GM21447 (cell line): ENCODE results near the gene ZBTB5.
"Not testable (repeated sequence)": the region's sequence is repeated elsewhere in the genome, so short reads cannot be mapped to it uniquely, and the experiment has no call there.

Source experiments
- ATAC-seq: cut with Tn5 transposase; IDR thresholded peaks from one replicate; pipeline ENCODE4 v1.9.1; 2021; ENCODE audit not compliant: unreplicated experiment

Gene ZBTB5

GRCh38 chr9:37486616-37487548, 21.6 kb upstream of the ZBTB5 start:
- ATAC-seq = no peak

- ATAC-seq = no peak
These were observed 21.0 kb upstream of the ZBTB5 start for GRCh38 chr9:37486256-37486615.

GRCh38 chr9:37485389-37486255, 20.4 kb upstream of the ZBTB5 start, which contains the start of gene POLR1E:
TSS of gene POLR1E (plus strand) at chr9:37485948. CDS start at chr9:37486048, 100 bp downstream.
- ATAC-seq = peak; percentile 97

- ATAC-seq = no peak
These were observed 15.5 kb upstream of the ZBTB5 start for GRCh38 chr9:37480759-37481158.

GRCh38 chr9:37477987-37478619, 12.9 kb upstream of the ZBTB5 start:
- ATAC-seq = not testable (repeated sequence)

- not testable (repeated sequence) for ATAC-seq
These were observed 12.2 kb upstream of the ZBTB5 start for GRCh38 chr9:37477443-37477842.

- ATAC-seq = no peak
These were observed 11.7 kb upstream of the ZBTB5 start for GRCh38 chr9:37476930-37477329.

GRCh38 chr9:37474438-37474837, 9.2 kb upstream of the ZBTB5 start:
- no peak for ATAC-seq

GRCh38 chr9:37473982-37474381, 8.7 kb upstream of the ZBTB5 start:
- ATAC-seq = not testable (repeated sequence)

- no peak for ATAC-seq
These were observed 6.9 kb upstream of the ZBTB5 start for GRCh38 chr9:37471942-37472684.

- no peak for ATAC-seq
These were observed 3.4 kb upstream of the ZBTB5 start for GRCh38 chr9:37468620-37469019.

GRCh38 chr9:37467530-37467929, 2.3 kb upstream of the ZBTB5 start:
- ATAC-seq = not testable (repeated sequence)

- ATAC-seq = peak; percentile 5
These were observed 923 bp upstream of the ZBTB5 start for GRCh38 chr9:37466037-37466709.

- peak; percentile 24 for ATAC-seq
These were observed 613 bp downstream of the ZBTB5 start for GRCh38 chr9:37464426-37465248.

- ATAC-seq = no peak
These were observed 1.2 kb downstream of the ZBTB5 start for GRCh38 chr9:37464006-37464405.

GRCh38 chr9:37456817-37457216, 8.4 kb downstream of the ZBTB5 start:
- no peak for ATAC-seq

GRCh38 chr9:37455884-37456647, 9.2 kb downstream of the ZBTB5 start:
- no peak for ATAC-seq

GRCh38 chr9:37454238-37454637, 11.0 kb downstream of the ZBTB5 start:
- no peak for ATAC-seq
